HEK293 (cell line): ENCODE results near the gene FXYD1.

ENCODE experiments used
- BCL11A ChIP-seq: fragments of 450-650 bp; formaldehyde crosslinking; IDR thresholded peaks from 2 replicates; pipeline ENCODE4 v1.5.1; 2016; ENCODE audit warnings: low read depth, missing biosample characterization, missing genetic modification characterization
- CTCF ChIP-seq: fragments of 450-650 bp; formaldehyde crosslinking; IDR thresholded peaks from 2 replicates; pipeline ENCODE4 v1.5.1; 2016; ENCODE audit warnings: missing biosample characterization, missing genetic modification characterization
- ELK4 ChIP-seq: IDR thresholded peaks from 2 replicates; pipeline ENCODE4 v1.6.1; 2011; ENCODE audit warnings: mild to moderate bottlenecking, low read depth, low read length, borderline replicate concordance
- GLI2 ChIP-seq: fragments of 450-650 bp; formaldehyde crosslinking; IDR thresholded peaks from 2 replicates; pipeline ENCODE4; 2017; ENCODE audit warnings: missing biosample characterization, missing genetic modification characterization, low read depth, borderline replicate concordance
- KLF10 ChIP-seq: fragments of 450-650 bp; IDR thresholded peaks from 2 replicates; pipeline ENCODE4 v1.5.1; 2018; ENCODE audit warnings: missing biosample characterization, mild to moderate bottlenecking, missing genetic modification characterization
- MEIS1 ChIP-seq: sonication (generic); formaldehyde crosslinking; IDR thresholded peaks from 2 replicates; pipeline ENCODE4 v1.8.1; 2022; ENCODE audit warnings: missing genetic modification reagents, mild to moderate bottlenecking, borderline replicate concordance
- ZFP3 ChIP-seq: fragments of 450-650 bp; formaldehyde crosslinking; IDR thresholded peaks from 2 replicates; pipeline ENCODE4 v1.5.1; 2016; ENCODE audit warnings: low read depth, missing biosample characterization, missing genetic modification characterization
- ZNF155 ChIP-seq: fragments of 450-650 bp; formaldehyde crosslinking; IDR thresholded peaks from 2 replicates; pipeline ENCODE4 v1.5.1; 2016; ENCODE audit warnings: missing biosample characterization, missing genetic modification characterization
- ZNF324 ChIP-seq: fragments of 450-650 bp; formaldehyde crosslinking; IDR thresholded peaks from 2 replicates; pipeline ENCODE4 v1.5.1; 2016; ENCODE audit warnings: missing biosample characterization, missing genetic modification characterization
- ZNF449 ChIP-seq: fragments of 450-650 bp; formaldehyde crosslinking; IDR thresholded peaks from 2 replicates; pipeline ENCODE4 v1.5.1; 2017; ENCODE audit warnings: missing biosample characterization, mild to moderate bottlenecking, missing genetic modification characterization, moderate library complexity
- ZNF514 ChIP-seq: fragments of 450-650 bp; formaldehyde crosslinking; IDR thresholded peaks from 2 replicates; pipeline ENCODE4 v1.5.1; 2016; ENCODE audit warnings: missing biosample characterization, missing genetic modification characterization
- ZNF518A ChIP-seq: fragments of 450-650 bp; formaldehyde crosslinking; conservative IDR thresholded peaks from 2 replicates; pipeline ENCODE4 v1.5.1; 2016; ENCODE audit warnings: low read depth, missing biosample characterization, missing genetic modification characterization
- ZNF837 ChIP-seq: fragments of 450-650 bp; formaldehyde crosslinking; IDR thresholded peaks from 2 replicates; pipeline ENCODE4 v1.5.1; 2016; ENCODE audit warnings: missing biosample characterization, missing genetic modification characterization
- ZSCAN30 ChIP-seq: fragments of 450-650 bp; IDR thresholded peaks from 2 replicates; pipeline ENCODE4 v1.5.1; 2018; ENCODE audit warnings: missing biosample characterization, mild to moderate bottlenecking, missing genetic modification characterization, moderate library complexity

- no peak for TF ChIP-seq ZNF518A (tag by site-specific recombination)
- no peak for TF ChIP-seq BCL11A
- no peak for TF ChIP-seq CTCF (tag by site-specific recombination)
- no peak for TF ChIP-seq ZSCAN30 (tag by site-specific recombination)
- no peak for TF ChIP-seq ZNF324 (tag by site-specific recombination)
- no peak for TF ChIP-seq ZNF155 (tag by site-specific recombination)
- no peak for TF ChIP-seq GLI2 (tag by site-specific recombination)
- no peak for TF ChIP-seq MEIS1 (CRISPR knock-in tag)
- no peak for TF ChIP-seq ZNF837 (tag by site-specific recombination)
- TF ChIP-seq ZNF449 (tag by site-specific recombination): no peak
- no peak for TF ChIP-seq ZFP3 (tag by site-specific recombination)
- no peak for TF ChIP-seq ELK4
- TF ChIP-seq ZNF514 (tag by site-specific recombination): no peak
- TF ChIP-seq KLF10 (tag by site-specific recombination): no peak
These were observed 44.5 kb upstream of the FXYD1 start for GRCh38 chr19:35093941-35094647.
